Nephron (organoid): ENCODE data around the gene DPP10.

ENCODE experiments used
- H3K27ac Mint-ChIP-seq, 3 experiments: 2 replicates each; pipeline ENCODE4 v1.8.0; 2020; ENCODE audit warnings: mixed read lengths in 3 of 3, mild to moderate bottlenecking in 2 of 3, moderate library complexity in 1 of 3
- H3K27me3 Mint-ChIP-seq: 2 replicates; pipeline ENCODE4 v1.8.0; 2021; ENCODE audit warnings: low read depth, mild to moderate bottlenecking, moderate library complexity, mixed read lengths
- H3K36me3 Mint-ChIP-seq: 2 replicates; pipeline ENCODE4 v1.8.0; 2020; ENCODE audit warnings: low read depth, mixed read lengths
- H3K4me1 Mint-ChIP-seq: 2 replicates; pipeline ENCODE4 v1.8.0; 2020; ENCODE audit warnings: mixed read lengths
- H3K4me3 Mint-ChIP-seq, 3 experiments: 2 replicates each; pipeline ENCODE4 v1.8.0; 2020; ENCODE audit warnings: mild to moderate bottlenecking in 3 of 3, mixed read lengths in 3 of 3, moderate library complexity in 2 of 3
- H3K9me3 Mint-ChIP-seq: 2 replicates; pipeline ENCODE4 v1.8.0; 2020; ENCODE audit warnings: mixed read lengths
- CTCF ChIP-seq, 3 experiments: fragments of 200-600 bp; sonication (generic); IDR thresholded peaks; one replicate each; pipeline ENCODE4 v1.5.0; 2021; ENCODE audit warnings: antibody characterized with exemption in 3 of 3; ENCODE audit not compliant: unreplicated experiment in 3 of 3

Gene DPP10

GRCh38 chr2:115208493-115209164 is 766.2 kb downstream of the DPP10 start:
- Mint-ChIP-seq H3K4me3 (no peak overlapping the region), H3K36me3 (no peaks in the 10 kb centered on the region), H3K4me1 (peaks cover 5% of the 10 kb centered on the region), H3K27me3 (no peaks in the 10 kb centered on the region), H3K27ac (no peak overlapping the region), H3K9me3 (peaks cover 5% of the 10 kb centered on the region)
- no peak for TF ChIP-seq CTCF (IDR thresholded peaks at IDR 0.05; ENCODE audit: unreplicated experiment in 3 of 3)

DNA sequence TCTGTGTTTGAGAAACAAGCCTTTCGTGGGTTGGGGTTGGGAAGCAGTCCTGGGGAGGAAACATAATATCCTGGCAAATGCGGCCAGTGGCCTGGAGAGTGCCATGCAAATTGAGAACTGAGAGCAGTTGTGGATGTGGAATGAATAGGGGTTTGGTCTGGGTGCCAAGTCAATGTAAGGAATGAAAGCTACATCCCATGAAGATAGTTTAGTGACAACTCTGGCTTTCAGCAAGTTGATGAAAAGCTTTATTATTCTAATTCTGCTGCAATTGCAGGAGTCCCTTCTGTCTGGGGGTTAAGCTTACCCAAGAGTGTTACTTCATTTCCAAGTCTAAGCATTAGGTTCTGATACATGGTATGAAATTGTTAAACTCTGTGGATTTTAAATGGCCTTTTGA is 771.6 kb downstream of the DPP10 start:
- TF ChIP-seq CTCF (IDR thresholded peaks at IDR 0.05; ENCODE audit: unreplicated experiment in 3 of 3): no peak
- H3K4me3 Mint-ChIP-seq: no peak overlapping the region
- H3K27me3 Mint-ChIP-seq: no peaks in the 10 kb centered on the region
- no peaks in the 10 kb centered on the region for H3K36me3 Mint-ChIP-seq
- no peaks in the 10 kb centered on the region for H3K9me3 Mint-ChIP-seq
- H3K27ac Mint-ChIP-seq: peak overlapping the region in 1 of 3 experiments; percentile 7
- H3K4me1 Mint-ChIP-seq: peaks cover 11% of the 10 kb centered on the region

DNA sequence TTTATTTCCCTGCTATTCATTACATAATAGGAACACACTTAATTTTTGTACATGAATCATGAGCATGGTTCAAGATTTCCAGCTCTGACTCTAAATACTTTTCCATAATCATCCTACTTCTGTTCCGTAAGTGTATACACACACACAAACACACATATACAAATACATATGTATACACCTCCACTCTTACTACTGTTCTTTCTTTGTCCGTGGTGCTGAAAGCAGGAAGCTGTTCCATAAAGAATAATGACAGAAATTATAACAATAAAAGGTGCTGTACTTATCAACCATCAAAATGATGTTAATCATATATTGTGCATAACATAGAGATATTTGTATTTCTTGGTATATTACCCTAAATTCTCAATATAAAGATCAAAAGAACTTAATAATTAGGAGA is 776.9 kb downstream of the DPP10 start:
- Mint-ChIP-seq H3K36me3 (no peaks in the 10 kb centered on the region), H3K9me3 (no peaks in the 10 kb centered on the region), H3K27ac (no peak overlapping the region), H3K4me1 (peaks cover 6% of the 10 kb centered on the region), H3K27me3 (no peaks in the 10 kb centered on the region), H3K4me3 (no peak overlapping the region)
- no peak for TF ChIP-seq CTCF (IDR thresholded peaks at IDR 0.05; ENCODE audit: unreplicated experiment in 3 of 3)

GRCh38 chr2:115234186-115234585 is 791.7 kb downstream of the DPP10 start:
- H3K4me3 Mint-ChIP-seq: no peak overlapping the region
- H3K4me1 Mint-ChIP-seq: peaks cover 5% of the 10 kb centered on the region
- no peaks in the 10 kb centered on the region for H3K36me3 Mint-ChIP-seq
- H3K27ac Mint-ChIP-seq: no peak overlapping the region
- TF ChIP-seq CTCF (IDR thresholded peaks at IDR 0.05; ENCODE audit: unreplicated experiment in 3 of 3): no peak
- no peaks in the 10 kb centered on the region for H3K27me3 Mint-ChIP-seq
- H3K9me3 Mint-ChIP-seq: no peaks in the 10 kb centered on the region

- Mint-ChIP-seq H3K36me3 (no peaks in the 10 kb centered on the region), H3K27ac (peak overlapping the region in 1 of 3 experiments; percentile 11), H3K27me3 (no peaks in the 10 kb centered on the region), H3K9me3 (no peaks in the 10 kb centered on the region), H3K4me3 (no peak overlapping the region), H3K4me1 (peaks cover 5% of the 10 kb centered on the region)
- no peak for TF ChIP-seq CTCF (IDR thresholded peaks at IDR 0.05; ENCODE audit: unreplicated experiment in 3 of 3)
These were observed 792.3 kb downstream of the DPP10 start for GRCh38 chr2:115234737-115235136.

DNA sequence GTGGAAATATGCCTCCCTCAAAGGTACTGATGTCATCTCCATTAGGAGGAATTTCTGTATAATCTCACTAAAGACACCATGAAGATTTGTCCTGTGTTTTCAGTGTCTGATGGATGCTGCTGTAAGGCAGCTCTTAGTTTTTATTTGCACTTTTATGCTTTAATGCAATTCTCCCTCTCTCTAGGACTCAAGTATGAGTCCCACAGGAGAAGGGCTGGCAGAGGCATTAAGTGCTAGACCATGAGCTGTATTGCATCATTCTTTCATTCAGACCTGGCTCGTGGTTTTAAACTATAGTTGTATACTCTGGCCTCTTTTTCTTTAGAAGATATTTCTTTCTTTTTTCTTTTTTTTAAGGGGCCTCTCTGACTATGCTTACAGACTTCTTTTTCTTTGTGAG is 805.6 kb downstream of the DPP10 start:
- Mint-ChIP-seq H3K36me3 (no peaks in the 10 kb centered on the region), H3K27me3 (no peaks in the 10 kb centered on the region), H3K4me3 (no peak overlapping the region), H3K27ac (no peak overlapping the region), H3K9me3 (peaks cover 3% of the 10 kb centered on the region), H3K4me1 (no peaks in the 10 kb centered on the region)
- TF ChIP-seq CTCF (IDR thresholded peaks at IDR 0.05; ENCODE audit: unreplicated experiment in 3 of 3): no peak
